NCI-H774 (cell line): ENCODE measurements around the gene CSTF1.

ENCODE experiments used
- DNase-seq: peaks from one replicate; lab custom pipeline; 2025; lab: John Stamatoyannopoulos, UW

CSTF1 gene

GRCh38 chr20:56429502-56429901 is 37.1 kb downstream of the CSTF1 start:
- no peak for DNase-seq

- DNase-seq = no peak
These were observed 37.5 kb downstream of the CSTF1 start for GRCh38 chr20:56429941-56430340.

GRCh38 chr20:56430461-56430860 is 38.0 kb downstream of the CSTF1 start:
- DNase-seq = no peak

- no peak for DNase-seq
These were observed 38.5 kb downstream of the CSTF1 start for GRCh38 chr20:56430957-56431356.

DNA sequence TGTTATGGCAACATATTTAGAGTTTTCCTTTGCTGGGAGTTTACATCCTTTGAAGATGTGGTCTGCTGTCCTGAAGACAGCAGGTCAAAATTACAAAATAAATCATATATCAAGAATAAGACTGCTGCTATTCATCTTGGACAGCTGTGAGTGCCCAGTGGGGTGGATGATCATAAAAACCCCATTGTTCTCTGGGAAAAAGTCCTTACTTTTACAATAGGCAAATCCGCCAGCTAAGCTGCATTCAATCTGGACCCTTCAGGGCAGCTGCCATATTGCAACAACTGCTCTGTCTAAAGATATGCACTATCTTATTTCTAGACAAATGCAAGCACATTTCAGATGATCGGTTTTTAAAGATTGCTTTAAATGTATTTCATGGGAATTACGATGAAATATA is 39.0 kb downstream of the CSTF1 start:
- no peak for DNase-seq

DNA sequence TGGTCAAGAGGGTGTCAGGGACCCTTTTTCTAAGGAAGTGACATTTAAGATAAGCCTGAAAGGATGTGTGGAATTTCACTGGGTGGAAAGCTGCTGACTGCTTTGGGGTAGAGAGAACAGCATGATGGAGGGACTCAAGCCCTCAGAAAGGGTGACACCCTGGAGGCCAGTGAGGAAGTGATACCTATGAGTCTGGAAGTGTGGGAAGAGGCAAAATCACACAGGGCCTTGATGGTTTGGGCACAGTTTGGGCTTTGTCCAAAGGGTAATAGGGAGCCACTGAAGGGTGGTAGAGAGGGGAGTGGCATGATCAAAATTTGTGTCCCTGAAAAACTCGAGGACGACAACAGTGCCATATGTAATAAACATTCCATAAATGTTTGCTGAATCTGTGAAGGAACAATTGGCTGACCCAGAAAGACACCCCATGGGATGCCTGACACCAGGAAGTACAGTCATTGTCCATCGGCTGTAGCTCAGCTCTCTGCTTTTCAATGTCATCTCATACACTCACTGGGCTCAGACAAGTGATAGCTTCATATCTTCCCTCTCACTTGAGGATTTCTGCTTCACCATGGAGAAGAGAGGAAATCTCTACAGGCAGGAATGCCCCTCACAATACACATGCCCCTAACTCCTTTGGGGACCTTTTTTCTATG is 40.9 kb downstream of the CSTF1 start:
- DNase-seq = no peak

- no peak for DNase-seq
These were observed 41.4 kb downstream of the CSTF1 start for GRCh38 chr20:56433880-56434255.

- no peak for DNase-seq
These were observed 44.9 kb downstream of the CSTF1 start for GRCh38 chr20:56437196-56437960.

GRCh38 chr20:56438284-56438683 is 45.8 kb downstream of the CSTF1 start:
- DNase-seq = no peak

- no peak for DNase-seq
These were observed 47.4 kb downstream of the CSTF1 start for GRCh38 chr20:56439771-56440291.

- DNase-seq = no peak
These were observed 48.0 kb downstream of the CSTF1 start for GRCh38 chr20:56440346-56441007.

- no peak for DNase-seq
These were observed 50.2 kb downstream of the CSTF1 start for GRCh38 chr20:56442389-56443365.

- no peak for DNase-seq
These were observed 51.5 kb downstream of the CSTF1 start for GRCh38 chr20:56443654-56444540.

DNA sequence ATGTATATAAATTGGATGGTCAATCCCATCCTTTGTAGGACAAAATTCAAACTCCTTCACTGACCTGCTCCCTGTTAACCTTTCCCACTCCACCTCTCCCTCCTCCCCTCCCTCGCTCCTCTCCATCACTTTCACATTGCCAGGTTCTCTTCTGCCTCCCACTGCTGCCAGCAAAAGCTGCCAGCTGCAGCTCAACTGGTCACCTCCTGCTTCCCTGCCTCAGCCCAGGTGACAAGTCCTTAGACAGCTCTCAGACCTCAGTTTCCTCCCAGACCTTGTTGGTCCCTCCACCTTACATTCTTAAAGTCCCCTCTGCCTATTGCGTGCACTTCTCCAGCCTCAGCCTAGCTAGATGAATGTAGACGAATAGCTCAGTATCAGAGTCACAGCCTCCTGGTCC is 52.7 kb downstream of the CSTF1 start:
- DNase-seq = no peak

DNA sequence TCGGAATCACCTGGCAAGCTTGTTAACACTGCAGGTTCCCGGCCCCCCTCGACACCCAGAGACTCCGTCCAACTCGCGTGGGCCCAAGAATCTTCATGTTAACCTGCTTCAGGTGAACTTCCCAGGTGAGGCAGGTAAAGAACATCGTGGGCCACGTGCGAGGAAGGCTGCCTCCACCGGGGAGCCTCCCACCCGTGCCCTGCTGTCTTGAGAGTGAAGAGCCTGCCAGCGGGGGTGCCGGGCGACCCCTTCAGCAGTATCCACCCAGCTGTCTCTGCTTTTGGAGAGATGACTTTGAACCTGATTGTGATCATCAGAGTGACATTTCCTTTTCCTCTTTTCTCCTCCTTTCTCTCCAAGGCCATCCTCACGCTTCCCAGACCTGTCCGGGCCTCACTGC is 53.1 kb downstream of the CSTF1 start:
- no peak for DNase-seq

DNA sequence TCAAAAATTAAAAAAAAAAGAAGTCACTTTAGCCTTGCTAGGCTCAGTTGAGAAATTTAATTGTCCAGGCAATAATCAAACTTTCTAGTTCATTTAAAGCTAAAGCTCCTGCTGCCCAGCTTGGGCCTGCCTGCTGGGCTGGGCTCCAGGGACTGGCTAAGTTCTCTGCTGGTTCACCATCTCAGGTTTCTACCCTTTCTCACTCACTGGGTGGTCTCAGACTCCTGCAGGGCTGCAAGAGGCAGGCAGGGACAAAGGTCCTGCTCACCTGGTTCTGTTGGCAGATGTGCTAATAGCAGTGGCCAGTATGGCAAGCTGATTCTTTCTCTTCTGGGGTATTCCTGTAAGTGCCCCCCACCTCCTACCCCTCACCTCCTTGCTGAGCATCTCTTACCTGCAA is 54.8 kb downstream of the CSTF1 start:
- DNase-seq = no peak

GRCh38 chr20:56449459-56449858 is 57.0 kb downstream of the CSTF1 start:
- no peak for DNase-seq

- no peak for DNase-seq
These were observed 58.8 kb downstream of the CSTF1 start for GRCh38 chr20:56451056-56451765.

- no peak for DNase-seq
These were observed 60.9 kb downstream of the CSTF1 start for GRCh38 chr20:56453352-56453751.

DNA sequence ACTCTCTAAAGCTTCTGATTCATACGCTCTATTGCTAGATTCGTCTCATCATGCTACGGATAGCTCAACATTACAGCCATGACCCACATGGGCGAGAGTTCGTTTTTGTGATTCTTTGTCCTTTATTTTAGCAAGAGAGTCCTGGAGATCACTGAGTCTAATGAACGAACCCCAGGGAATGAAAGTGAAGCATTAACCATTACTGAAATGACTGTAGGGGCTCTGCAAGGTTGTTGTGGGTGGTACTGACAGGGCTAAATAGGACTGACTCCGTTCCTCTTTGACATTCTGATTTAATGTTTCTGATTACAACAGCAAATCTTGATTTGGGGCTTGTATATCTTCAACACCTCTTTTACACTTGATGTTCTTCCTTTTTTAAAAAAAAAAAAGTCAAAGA is 62.3 kb downstream of the CSTF1 start:
- DNase-seq = no peak
